Measurements from ENCODE around the gene PPFIBP1. TPM values are rescaled to one million over a fixed set of nuclear protein-coding genes. Genes with fewer than 3 reads are reported as not detected.

PPFIBP1 gene
- total RNA-seq, 3 donors from 2014 or later (not counting 1 experiment from before 2014, with no cell fraction given): 0.73 to 1.6 (median 1.4) TPM

DNA sequence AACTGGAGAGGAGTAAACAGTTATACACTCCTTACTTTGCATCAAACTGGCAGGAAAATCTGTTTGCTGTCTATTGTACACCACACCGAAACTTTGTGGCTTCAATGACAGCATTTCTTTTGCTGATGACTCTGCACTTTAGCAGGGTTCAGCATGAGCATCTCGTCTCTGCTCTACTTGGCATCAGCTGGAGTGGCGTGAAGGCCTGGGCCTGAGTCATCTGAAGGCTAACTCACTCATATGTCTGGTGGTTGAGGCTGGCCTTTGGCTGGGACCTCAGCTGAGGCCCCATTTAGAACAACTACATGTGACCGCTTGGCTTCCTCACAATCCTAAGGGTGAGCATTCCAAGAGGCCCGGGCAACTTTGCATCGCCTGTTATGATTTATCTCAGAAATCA lies 143.5 kb downstream of the PPFIBP1 start:
- TF ChIP-seq, protein P1, sequence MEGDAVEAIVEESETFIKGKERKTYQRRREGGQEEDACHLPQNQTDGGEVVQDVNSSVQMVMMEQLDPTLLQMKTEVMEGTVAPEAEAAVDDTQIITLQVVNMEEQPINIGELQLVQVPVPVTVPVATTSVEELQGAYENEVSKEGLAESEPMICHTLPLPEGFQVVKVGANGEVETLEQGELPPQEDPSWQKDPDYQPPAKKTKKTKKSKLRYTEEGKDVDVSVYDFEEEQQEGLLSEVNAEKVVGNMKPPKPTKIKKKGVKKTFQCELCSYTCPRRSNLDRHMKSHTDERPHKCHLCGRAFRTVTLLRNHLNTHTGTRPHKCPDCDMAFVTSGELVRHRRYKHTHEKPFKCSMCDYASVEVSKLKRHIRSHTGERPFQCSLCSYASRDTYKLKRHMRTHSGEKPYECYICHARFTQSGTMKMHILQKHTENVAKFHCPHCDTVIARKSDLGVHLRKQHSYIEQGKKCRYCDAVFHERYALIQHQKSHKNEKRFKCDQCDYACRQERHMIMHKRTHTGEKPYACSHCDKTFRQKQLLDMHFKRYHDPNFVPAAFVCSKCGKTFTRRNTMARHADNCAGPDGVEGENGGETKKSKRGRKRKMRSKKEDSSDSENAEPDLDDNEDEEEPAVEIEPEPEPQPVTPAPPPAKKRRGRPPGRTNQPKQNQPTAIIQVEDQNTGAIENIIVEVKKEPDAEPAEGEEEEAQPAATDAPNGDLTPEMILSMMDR (IDR thresholded peaks at IDR 0.05): no peak

DNA sequence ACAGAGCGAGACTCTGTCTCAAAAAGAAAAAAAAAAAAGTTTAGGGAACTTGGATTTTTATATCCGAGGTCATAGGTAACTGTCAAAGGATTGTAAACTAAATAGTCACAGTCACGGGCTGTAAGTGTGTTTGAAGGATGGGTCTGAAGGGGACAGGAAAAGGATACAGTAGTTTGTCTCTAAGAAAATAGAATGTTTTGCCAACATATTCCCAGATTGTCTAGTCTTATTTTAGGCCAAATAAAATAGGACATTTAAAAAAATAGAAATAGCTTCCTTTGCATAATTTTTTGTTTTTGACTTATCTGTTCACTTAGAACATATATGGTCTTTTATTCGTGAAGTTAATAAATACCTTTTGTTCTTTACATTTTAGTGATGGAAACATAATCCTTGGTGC lies 148.0 kb downstream of the PPFIBP1 start:
- TF ChIP-seq, protein P1 (IDR thresholded peaks at IDR 0.05): no peak
- no peaks in the 10 kb centered on the region for H3K36me3 ChIP-seq (ENCODE audit: control insufficient read depth, insufficient read depth, low read length)

More for the DNA sequence above, 143.5 kb downstream of the PPFIBP1 start:
- no peak overlapping the region for H3K4me3 ChIP-seq (ENCODE audit: low read length)
- Mint-ChIP-seq H3K36me3 (no peaks in the 10 kb centered on the region), H3K4me1 (no peaks in the 10 kb centered on the region), H3K27me3 (ENCODE audit: low read depth in 2 of 2) (peaks cover 8 to 15% of the 10 kb centered on the region in 2 donors), H3K27ac (no peak overlapping the region), H3K9me3 (no peaks in the 10 kb centered on the region), H3K4me3 (no peak overlapping the region)
- H3K4me1 ChIP-seq (ENCODE audit: control insufficient read depth, insufficient read depth, low read length): no peaks in the 10 kb centered on the region
- WGBS (ENCODE audit: insufficient coverage): 77% methylated on average over 6 of the region's 6 CpGs
- no peak overlapping the region for H3K27ac ChIP-seq (ENCODE audit: low read length)
- intact Hi-C loops (cut with micrococcal nuclease): no loop called here
- H3K36me3 ChIP-seq (ENCODE audit: control insufficient read depth, insufficient read depth, low read length): no peaks in the 10 kb centered on the region
- no peaks in the 10 kb centered on the region for H3K27me3 ChIP-seq (ENCODE audit: control insufficient read depth, insufficient read depth, low read length)
- DNase-seq (no peak), ATAC-seq (no peak)
- H3K9me3 ChIP-seq (ENCODE audit: control insufficient read depth, insufficient read depth, low read length): no peaks in the 10 kb centered on the region

DNA sequence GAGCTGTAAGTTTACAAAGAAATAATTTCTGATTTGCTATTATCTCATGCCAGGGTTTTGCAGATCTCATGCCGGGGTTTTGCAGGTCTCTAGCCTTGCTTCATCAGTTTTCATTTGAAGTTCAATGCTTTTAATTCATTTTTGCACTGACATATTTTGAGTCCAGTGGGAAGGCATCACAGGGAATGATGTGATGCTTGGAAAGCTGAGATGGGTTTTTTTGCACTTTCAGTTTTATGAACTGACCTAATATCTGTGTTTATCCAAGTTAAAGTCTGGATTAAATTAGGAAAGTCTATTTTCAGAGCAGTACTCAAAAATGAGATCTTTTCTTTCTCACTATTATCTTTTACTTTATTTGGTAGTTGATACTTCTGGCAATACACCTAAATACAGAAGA lies 148.6 kb downstream of the PPFIBP1 start:
- intact Hi-C loops (cut with micrococcal nuclease): no loop called here
- Mint-ChIP-seq H3K36me3 (no peaks in the 10 kb centered on the region), H3K9me3 (no peaks in the 10 kb centered on the region), H3K27me3 (ENCODE audit: low read depth in 2 of 2) (peaks cover 8 to 11% of the 10 kb centered on the region in 2 donors), H3K4me1 (no peaks in the 10 kb centered on the region), H3K27ac (no peak overlapping the region), H3K4me3 (no peak overlapping the region)
- H3K4me1 ChIP-seq (ENCODE audit: control insufficient read depth, insufficient read depth, low read length): no peaks in the 10 kb centered on the region
- TF ChIP-seq, protein P1 (IDR thresholded peaks at IDR 0.05): no peak
- DNase-seq: no peak
- no peaks in the 10 kb centered on the region for H3K36me3 ChIP-seq (ENCODE audit: control insufficient read depth, insufficient read depth, low read length)
- WGBS (ENCODE audit: insufficient coverage): 93% methylated on average over 1 of the region's 1 CpG
- H3K27ac ChIP-seq (ENCODE audit: low read length): no peak overlapping the region
- ATAC-seq: no peak
- H3K27me3 ChIP-seq (ENCODE audit: control insufficient read depth, insufficient read depth, low read length): no peaks in the 10 kb centered on the region
- H3K4me3 ChIP-seq (ENCODE audit: low read length): no peak overlapping the region
- no peaks in the 10 kb centered on the region for H3K9me3 ChIP-seq (ENCODE audit: control insufficient read depth, insufficient read depth, low read length)

More for the DNA sequence above, 148.0 kb downstream of the PPFIBP1 start:
- Mint-ChIP-seq H3K9me3 (no peaks in the 10 kb centered on the region), H3K36me3 (no peaks in the 10 kb centered on the region), H3K4me3 (no peak overlapping the region), H3K27me3 (ENCODE audit: low read depth in 2 of 2) (peaks cover 8 to 10% of the 10 kb centered on the region in 2 donors), H3K4me1 (no peaks in the 10 kb centered on the region), H3K27ac (no peak overlapping the region)
- no peaks in the 10 kb centered on the region for H3K4me1 ChIP-seq (ENCODE audit: control insufficient read depth, insufficient read depth, low read length)
- H3K27me3 ChIP-seq (ENCODE audit: control insufficient read depth, insufficient read depth, low read length): no peaks in the 10 kb centered on the region
- no peak overlapping the region for H3K27ac ChIP-seq (ENCODE audit: low read length)
- intact Hi-C loops (cut with micrococcal nuclease): no loop called here
- H3K9me3 ChIP-seq (ENCODE audit: control insufficient read depth, insufficient read depth, low read length): no peaks in the 10 kb centered on the region
- DNase-seq (no peak), ATAC-seq (no peak)
- H3K4me3 ChIP-seq (ENCODE audit: low read length): no peak overlapping the region
- 97% methylated on average over 3 of the region's 4 CpGs for WGBS (ENCODE audit: insufficient coverage)

DNA sequence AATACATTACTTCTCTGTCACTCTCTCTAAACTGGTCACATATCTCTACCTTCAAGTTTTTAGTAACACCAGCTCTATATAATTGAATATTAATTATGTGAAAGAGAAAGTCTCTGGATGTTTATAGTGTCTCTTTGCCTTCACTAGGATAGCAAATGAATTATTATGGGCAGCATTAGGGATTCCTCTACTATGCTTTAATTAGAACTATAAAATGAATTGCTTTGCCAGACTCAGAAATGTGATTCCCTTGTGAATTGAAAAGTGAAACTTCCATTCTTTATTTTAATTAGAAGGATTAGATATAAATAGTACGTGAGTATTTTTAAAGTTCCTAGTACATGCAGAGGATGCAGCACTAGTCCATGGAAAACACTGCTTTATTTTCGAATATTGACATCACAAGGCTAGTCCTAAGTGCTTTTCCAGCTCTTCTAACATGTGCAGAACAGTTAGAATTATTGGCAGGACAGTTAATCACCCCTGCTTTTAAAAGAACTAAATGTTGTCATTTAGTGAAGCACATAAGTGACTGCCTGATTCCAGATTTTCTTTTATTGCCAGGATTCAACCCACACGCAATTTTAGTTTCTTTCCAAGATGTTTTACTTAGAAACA lies 149.2 kb downstream of the PPFIBP1 start:
- H3K36me3 Mint-ChIP-seq: no peaks in the 10 kb centered on the region
- ATAC-seq: no peak
- Histone ChIP-seq H3K9me3 (ENCODE audit: control insufficient read depth, insufficient read depth, low read length) (no peaks in the 10 kb centered on the region), H3K27ac (ENCODE audit: low read length) (no peak overlapping the region), H3K4me3 (ENCODE audit: low read length) (no peak overlapping the region), H3K36me3 (ENCODE audit: control insufficient read depth, insufficient read depth, low read length) (no peaks in the 10 kb centered on the region), H3K27me3 (ENCODE audit: control insufficient read depth, insufficient read depth, low read length) (no peaks in the 10 kb centered on the region), H3K4me1 (ENCODE audit: control insufficient read depth, insufficient read depth, low read length) (no peaks in the 10 kb centered on the region)
- no peaks in the 10 kb centered on the region for H3K4me1 Mint-ChIP-seq
- H3K27ac Mint-ChIP-seq: no peak overlapping the region
- no peak for DNase-seq
- intact Hi-C loops (cut with micrococcal nuclease): no loop called here
- H3K4me3 Mint-ChIP-seq: no peak overlapping the region
- 94% methylated on average over 2 of the region's 3 CpGs for WGBS (ENCODE audit: insufficient coverage)
- no peaks in the 10 kb centered on the region for H3K9me3 Mint-ChIP-seq
- peaks cover 8 to 11% of the 10 kb centered on the region in 2 donors for H3K27me3 Mint-ChIP-seq (ENCODE audit: low read depth in 2 of 2)
- TF ChIP-seq, protein P1 (IDR thresholded peaks at IDR 0.05): no peak

Data from natural killer cell (primary cell).